Measurements from ENCODE around the gene CGRRF1.
A peak's percentile ranks its signal among the peaks of the same experiment; 100 is the strongest.

The CGRRF1 gene

GRCh38 chr14:54489731-54490444 is 19.8 kb upstream of the CGRRF1 start:
- no peak for DNase-seq (ENCODE audit: low spot score)

DNA sequence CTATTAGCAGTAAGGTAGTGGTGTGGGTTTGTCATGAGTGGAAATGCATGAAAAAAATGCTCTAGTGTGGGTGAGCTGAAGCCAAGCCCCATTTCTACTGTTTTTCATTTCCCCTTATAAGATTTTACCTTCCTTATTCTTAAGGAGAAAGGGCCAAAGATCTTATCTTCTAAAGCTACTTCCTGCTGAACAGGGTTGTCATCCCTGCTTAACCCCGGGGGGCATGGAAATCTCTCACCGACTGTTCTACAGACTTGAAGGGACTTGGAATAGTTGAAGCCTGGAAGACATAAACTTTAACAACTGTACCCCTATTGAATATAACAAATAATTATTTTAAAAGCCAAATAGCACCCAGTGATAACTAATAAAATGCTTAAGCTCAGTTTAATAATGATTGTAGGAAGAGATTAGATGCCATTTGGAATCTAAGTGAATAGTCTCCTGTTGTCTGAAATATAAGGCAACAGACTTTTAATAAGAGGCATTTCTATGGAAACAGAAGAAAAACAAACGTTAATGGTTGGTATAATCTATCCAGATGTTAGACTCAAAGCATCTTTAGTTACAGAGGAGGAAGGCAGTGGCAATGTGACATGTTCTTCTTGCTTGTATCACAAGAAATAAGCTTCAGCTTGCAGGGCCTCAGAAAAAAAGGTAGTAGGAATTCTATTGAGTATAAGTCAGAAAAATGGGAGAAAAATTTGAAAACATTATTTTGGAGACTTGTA is 19.1 kb upstream of the CGRRF1 start:
- no peak for DNase-seq (ENCODE audit: low spot score)

GRCh38 chr14:54493293-54493692 is 16.4 kb upstream of the CGRRF1 start:
- no peak for DNase-seq (ENCODE audit: low spot score)

GRCh38 chr14:54497224-54497623 is 12.5 kb upstream of the CGRRF1 start:
- DNase-seq (ENCODE audit: low spot score) = no peak

DNA sequence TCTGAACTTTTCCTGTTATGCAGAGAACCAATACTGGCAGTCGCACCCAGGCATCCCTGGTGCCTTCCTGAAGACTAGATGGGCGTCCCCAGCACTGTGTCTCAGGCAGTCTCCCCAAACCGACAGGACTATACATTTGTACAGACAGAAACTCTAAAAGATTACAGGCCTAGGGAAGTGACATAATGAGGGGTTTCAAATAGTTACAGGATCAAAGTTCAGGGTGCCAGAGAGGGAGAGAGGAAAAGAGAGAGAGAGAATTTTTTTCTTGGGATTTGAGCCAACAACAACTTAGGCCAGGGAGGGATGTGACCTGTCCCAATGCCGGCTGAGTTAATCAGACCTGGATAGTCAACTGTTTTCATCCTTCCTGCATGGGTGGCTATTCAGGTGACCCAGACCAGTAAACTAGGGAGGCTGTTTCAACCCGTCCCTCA is 11.6 kb upstream of the CGRRF1 start:
- DNase-seq (ENCODE audit: low spot score) = no peak

DNA sequence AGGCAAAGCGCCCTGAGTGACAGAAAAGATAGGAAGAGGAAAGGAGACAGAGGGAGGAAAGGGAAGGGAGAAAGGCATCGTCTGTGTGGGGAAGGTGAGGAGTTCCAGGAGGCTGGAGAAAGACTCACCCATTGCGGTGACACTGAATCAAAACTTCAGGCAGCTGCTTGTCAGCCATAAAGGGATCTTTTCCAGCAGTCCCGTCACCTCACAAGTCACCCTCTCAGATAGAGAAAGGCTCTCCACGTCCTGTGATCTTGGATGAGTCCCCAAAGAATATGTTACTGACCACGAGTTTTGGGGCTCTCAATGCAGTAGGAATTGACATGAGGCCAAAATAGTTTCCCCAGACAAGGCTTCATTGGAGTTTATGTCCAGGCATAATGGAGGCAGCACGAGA is 11.1 kb upstream of the CGRRF1 start:
- DNase-seq (ENCODE audit: low spot score) = no peak

DNA sequence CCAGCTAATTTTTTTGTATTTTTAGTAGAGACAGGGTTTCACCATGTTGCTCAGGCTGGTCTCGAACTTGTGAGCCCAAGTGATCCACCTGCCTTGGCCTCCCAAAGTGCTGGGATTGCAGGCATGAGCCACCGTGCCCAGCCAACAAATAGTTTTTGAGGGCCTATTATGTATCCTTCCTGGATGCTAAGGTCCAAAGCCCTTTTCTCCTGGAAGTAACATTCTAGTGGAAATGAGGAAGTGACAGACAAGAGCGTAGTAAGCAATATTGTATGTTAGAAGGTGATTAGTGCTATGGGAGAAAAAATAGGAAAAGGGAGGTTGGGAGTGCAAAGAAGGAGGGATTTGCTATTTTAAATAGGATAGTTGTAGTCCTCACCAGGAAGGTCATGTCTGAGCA is 9.0 kb upstream of the CGRRF1 start:
- DNase-seq (ENCODE audit: low spot score) = no peak

- no peak for DNase-seq (ENCODE audit: low spot score)
These were observed 8.2 kb upstream of the CGRRF1 start for GRCh38 chr14:54501480-54501879.

GRCh38 chr14:54502602-54503001 is 7.1 kb upstream of the CGRRF1 start:
- DNase-seq (ENCODE audit: low spot score) = no peak

GRCh38 chr14:54503486-54503885 is 6.2 kb upstream of the CGRRF1 start:
- no peak for DNase-seq (ENCODE audit: low spot score)

DNA sequence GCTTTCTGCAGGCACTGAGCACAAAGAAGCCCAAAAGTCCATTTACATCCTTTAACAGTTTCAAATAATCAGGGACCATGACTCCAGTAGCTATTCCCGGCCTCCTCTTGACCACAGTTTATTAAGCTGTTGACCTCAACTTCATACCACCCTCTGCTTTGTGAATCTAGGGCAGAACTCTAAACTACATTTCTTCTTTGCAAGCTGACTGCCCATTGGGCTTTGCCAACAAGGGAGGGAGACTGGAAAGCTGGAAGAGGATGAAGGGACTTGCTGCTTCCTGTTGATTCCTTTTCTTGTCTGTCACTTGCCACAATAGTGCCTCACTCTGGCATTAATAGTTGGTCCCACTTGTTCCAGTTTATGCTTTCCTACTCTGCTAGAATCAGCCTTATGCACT is 2.7 kb downstream of the CGRRF1 start:
- DNase-seq (ENCODE audit: low spot score) = no peak

GRCh38 chr14:54515670-54516069 is 6.0 kb downstream of the CGRRF1 start:
- DNase-seq (ENCODE audit: low spot score) = no peak

- no peak for DNase-seq (ENCODE audit: low spot score)
These were observed 7.0 kb downstream of the CGRRF1 start for GRCh38 chr14:54516709-54517108.

GRCh38 chr14:54524410-54524809 is 14.7 kb downstream of the CGRRF1 start:
- no peak for DNase-seq (ENCODE audit: low spot score)

DNA sequence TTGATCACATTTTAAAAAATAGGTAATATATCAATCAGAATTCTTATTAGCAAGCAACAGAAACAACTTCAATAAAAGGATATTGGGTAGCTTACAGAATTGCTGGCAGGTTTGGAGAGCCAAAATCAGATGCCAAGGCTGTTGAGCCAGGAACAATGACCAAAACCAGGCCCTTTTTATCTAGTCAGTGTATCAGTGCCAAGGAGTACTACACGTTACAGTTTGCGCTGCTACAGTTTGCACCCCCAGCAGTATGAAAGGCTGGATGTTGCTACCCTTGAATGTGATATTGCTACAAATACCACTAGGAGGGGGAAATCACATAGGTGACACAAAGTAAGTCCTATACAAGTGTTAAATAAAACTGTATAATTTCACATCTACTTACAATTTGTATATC is 19.3 kb downstream of the CGRRF1 start:
- no peak for DNase-seq (ENCODE audit: low spot score)

- no peak for DNase-seq (ENCODE audit: low spot score)
These were observed 20.1 kb downstream of the CGRRF1 start for GRCh38 chr14:54529811-54530210.

- DNase-seq (ENCODE audit: low spot score) = peak; percentile 10
These were observed 22.7 kb downstream of the CGRRF1 start for GRCh38 chr14:54532111-54533012.

DNA sequence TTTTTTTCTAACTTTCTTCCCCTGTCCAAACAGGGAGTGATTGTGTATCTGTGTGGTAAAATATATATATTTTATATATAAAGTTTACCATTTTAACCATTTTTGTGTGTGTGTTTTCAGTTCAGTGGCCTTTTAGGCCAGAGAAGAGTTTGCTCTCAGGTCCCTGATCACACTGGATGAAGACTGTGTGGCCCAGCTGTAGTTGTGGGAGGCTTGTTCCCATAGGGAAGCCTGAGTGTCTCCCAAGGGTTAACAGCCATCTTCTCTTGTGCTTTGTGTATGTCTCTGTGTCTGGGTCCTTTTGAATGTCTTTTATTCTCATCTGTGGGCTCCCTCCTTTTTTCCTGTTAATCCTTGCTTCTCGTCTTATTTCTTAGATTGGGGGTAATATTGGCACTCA is 23.4 kb downstream of the CGRRF1 start:
- no peak for DNase-seq (ENCODE audit: low spot score)

DNA sequence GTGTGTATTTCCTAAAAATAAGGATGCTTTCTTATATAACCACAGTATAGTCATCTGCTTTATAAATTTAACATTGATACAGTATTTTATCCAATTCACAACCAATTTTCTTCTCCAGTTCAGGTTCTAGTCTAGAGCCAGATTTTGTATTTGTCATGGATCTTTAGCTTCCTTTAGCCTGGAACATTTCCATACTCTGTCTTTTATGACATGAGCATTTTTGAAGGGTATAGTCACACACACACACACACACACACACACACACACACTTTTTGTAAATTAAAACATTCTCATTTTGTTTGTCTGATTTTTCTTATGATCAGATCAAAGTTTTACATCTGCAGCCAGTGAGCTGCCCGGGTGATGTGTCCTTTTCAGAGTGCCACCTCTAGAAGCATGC is 25.4 kb downstream of the CGRRF1 start:
- no peak for DNase-seq (ENCODE audit: low spot score)

GRCh38 chr14:54535646-54536045 is 25.9 kb downstream of the CGRRF1 start:
- no peak for DNase-seq (ENCODE audit: low spot score)

GRCh38 chr14:54537651-54538050 is 27.9 kb downstream of the CGRRF1 start:
- no peak for DNase-seq (ENCODE audit: low spot score)

- DNase-seq (ENCODE audit: low spot score) = no peak
These were observed 28.3 kb downstream of the CGRRF1 start for GRCh38 chr14:54538055-54538454.

DNA sequence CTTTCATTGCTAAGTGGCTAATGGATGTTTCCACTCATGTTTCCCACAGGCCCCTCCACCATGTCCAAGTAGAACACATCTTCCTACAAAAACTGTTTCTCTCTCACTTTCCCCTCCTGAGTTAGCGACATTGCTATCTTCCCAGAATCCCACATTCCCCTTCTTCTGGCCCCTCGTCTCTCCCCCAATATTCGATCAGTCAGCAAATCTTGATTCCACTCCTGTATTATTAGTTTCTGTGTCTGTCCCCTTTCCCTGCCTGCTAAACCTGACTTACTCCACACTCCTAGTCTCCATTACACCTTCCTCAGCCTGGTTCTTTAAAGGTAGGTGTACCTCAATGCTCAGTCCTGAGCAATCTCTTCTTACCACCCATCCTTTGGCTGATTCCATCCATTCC is 37.9 kb downstream of the CGRRF1 start:
- DNase-seq (ENCODE audit: low spot score) = no peak

Measured in germinal center (tissue), 1 donor.